ENCODE data around the gene PITRM1.
"Not testable (repeated sequence)": the region's sequence is repeated elsewhere in the genome, so short reads cannot be mapped to it uniquely, and the experiment has no call there.

PITRM1 gene, protein sequence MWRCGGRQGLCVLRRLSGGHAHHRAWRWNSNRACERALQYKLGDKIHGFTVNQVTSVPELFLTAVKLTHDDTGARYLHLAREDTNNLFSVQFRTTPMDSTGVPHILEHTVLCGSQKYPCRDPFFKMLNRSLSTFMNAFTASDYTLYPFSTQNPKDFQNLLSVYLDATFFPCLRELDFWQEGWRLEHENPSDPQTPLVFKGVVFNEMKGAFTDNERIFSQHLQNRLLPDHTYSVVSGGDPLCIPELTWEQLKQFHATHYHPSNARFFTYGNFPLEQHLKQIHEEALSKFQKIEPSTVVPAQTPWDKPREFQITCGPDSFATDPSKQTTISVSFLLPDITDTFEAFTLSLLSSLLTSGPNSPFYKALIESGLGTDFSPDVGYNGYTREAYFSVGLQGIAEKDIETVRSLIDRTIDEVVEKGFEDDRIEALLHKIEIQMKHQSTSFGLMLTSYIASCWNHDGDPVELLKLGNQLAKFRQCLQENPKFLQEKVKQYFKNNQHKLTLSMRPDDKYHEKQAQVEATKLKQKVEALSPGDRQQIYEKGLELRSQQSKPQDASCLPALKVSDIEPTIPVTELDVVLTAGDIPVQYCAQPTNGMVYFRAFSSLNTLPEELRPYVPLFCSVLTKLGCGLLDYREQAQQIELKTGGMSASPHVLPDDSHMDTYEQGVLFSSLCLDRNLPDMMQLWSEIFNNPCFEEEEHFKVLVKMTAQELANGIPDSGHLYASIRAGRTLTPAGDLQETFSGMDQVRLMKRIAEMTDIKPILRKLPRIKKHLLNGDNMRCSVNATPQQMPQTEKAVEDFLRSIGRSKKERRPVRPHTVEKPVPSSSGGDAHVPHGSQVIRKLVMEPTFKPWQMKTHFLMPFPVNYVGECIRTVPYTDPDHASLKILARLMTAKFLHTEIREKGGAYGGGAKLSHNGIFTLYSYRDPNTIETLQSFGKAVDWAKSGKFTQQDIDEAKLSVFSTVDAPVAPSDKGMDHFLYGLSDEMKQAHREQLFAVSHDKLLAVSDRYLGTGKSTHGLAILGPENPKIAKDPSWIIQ

GRCh38 chr10:3172446-3173170, at the start of gene PITRM1:
TSS of gene PITRM1 (minus strand) at chr10:3172782. CDS start at chr10:3172772, 10 bp downstream.
- peak; percentile 86 for DNase-seq

DNA sequence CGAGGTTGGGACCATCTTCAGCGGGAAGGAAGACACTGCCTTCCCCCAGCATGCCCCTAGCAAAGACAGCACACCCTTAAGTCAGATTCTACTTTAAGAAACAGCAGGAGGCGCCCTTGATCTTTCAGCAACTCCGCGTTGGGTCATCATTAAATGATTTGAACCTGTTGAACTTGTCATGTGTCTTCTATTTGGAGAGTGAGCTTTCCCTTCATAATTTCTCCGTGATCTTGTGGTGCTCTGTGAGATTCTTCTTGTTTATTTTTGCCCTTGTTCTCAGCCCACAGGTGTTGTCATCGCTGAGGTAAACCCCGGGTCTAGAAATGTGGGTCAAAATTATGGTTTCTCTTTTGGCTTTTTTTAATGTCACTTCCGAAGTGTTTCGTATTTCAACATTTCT, 49.5 kb upstream of the PITRM1 start:
- DNase-seq: no peak

GRCh38 chr10:3221601-3222000, 49.0 kb upstream of the PITRM1 start:
- DNase-seq: not testable (repeated sequence)

DNA sequence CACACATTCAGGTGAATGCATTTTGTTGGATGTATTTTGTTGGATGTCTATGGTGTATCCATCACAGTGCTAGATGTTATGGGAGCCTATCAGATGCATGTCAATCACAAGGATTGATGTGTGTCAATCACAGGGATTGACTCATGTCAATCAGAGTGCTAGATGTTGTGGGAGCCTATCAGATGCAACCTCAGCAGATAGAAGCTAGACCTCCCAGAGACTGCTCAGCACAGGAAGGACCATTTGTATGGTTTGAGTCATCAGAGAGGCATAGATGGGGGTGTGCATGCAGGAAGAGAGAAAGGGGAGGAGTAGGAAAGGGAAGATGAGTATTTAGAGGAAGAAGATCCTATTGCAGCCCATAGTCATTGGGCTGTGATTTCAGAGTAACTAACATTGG, 48.3 kb upstream of the PITRM1 start:
- no peak for DNase-seq

DNA sequence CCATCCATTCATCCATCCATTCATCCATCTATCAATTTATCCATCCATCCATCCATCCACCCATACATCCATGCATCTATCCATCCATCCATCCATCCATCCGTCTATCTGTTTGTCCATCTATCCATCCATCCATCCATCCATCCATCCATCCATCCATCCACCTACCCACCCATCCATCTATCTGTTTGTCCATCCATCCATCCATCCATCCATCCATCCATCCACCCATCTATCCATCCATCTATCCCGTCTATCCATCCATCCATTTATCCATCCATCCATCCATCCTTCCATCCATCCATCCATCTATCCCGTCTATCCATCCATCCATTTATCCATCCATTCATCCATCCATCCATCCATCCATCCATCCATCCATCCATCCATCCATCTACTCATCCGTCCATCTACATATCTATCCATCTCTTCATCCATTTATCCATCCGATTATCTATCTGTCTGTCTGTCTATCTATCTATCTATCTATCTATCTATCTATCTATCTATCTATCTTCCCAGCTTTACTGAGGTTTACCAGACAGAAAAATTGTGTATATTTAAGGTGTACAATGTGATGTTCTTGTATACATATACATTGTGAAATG, 46.5 kb upstream of the PITRM1 start:
- DNase-seq: not testable (repeated sequence)

- no peak for DNase-seq
Observed at GRCh38 chr10:3217853-3218252, 45.3 kb upstream of the PITRM1 start.

DNA sequence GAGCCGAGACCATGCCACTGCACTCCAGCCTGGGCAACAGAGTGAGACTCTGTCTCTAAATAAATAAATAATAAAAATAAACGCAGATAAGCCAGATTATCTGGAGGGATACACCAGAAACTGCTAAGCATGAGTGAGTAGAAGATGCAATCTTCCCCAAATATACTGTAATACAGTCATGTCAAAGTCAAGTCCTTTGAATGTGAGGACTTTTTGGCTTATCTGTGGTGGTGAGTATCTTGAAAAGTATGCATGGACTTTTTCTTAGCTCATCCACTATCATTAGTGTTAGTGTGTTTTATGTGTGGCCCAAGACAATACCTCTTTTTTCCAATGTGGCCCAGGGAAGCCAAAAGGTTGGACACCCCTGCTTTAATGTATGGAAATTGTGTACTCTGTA, 44.7 kb upstream of the PITRM1 start:
- DNase-seq: no peak

DNA sequence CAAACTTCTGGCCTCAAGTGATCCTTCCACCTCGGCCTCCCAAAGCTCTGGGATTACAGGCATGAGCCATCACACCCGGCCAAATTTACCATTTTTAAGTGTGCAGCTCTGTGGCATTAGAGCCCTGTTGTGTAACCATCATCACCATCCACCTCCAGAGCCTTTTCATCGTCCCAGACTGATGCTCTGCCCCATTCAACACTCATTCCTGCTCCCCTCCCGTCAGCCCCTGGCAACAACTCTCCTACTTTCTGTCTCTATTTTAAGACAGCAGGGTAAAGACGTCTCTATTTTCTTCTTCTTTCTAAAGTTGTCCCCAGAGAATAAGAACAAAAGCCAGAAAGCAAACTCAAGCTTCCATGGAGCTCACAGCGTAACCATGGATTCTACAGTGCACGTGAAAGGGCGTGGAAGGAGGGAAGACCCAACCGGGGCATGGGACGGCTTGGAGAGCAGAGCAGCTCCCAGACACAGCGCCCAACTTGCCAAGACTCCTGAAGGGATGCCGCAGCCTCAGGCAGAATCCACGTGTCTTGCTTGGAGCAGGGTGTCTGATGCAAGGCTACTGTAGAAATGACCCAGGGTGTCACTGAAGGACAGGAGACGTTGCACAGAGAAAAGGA, 42.7 kb upstream of the PITRM1 start:
- DNase-seq: no peak

DNA sequence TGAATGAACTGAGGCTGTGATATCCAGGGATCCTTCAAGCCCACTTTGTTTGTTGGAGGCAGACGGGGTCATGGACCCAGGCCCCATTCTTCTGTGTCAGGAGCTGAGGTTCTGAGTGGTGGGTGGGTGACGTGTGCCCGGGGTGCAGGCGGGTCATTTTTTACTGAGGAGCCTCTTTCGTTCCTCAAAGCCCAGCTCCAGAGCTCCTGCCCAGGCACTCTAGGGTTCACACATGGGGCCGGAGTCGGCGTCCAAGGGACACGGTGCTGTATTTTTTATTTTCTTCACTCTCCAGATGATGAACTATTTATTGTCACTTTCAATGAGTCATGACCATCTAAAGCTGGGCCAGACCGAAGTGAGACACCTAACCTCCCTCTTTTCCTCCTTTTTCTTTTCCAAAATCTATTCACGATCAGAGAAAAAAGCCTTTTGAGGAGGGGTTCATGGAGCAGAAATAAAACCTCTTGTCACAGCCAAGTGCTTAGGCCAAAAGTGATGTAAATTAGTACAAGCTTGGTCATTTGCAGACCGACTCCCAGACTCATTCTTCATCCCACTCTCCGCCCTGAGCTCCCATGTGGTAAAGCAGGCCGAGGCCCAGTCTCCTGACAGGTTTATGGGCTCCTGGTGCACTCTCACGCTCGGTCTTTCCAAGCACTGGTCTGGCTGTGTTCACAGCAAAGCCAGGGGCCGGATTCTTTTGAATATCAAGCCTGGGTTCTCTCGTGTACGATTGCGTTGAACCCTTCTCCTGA, 41.4 kb upstream of the PITRM1 start:
- no peak for DNase-seq

DNA sequence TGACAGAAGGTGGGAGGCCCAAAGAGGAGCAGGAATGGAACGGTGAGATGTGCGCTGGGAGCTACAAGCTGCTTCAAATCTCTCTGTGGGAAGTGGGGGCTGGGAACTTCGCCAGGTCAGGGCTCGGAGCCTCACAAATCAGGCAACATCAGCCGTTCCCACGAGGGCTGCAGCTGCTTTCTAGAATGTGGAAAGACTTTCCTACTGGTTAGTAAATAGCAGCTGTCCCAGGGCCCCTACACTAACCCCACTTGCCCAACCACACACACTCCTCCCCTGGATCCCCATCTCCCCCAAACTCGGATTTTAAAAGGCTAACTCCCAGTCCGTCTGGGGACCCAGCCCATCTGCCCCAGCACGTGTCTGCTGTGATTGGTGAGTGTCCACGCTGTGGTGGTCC, 40.6 kb upstream of the PITRM1 start:
- DNase-seq: no peak

- no peak for DNase-seq
Observed at GRCh38 chr10:3210251-3210877, 37.8 kb upstream of the PITRM1 start.

DNA sequence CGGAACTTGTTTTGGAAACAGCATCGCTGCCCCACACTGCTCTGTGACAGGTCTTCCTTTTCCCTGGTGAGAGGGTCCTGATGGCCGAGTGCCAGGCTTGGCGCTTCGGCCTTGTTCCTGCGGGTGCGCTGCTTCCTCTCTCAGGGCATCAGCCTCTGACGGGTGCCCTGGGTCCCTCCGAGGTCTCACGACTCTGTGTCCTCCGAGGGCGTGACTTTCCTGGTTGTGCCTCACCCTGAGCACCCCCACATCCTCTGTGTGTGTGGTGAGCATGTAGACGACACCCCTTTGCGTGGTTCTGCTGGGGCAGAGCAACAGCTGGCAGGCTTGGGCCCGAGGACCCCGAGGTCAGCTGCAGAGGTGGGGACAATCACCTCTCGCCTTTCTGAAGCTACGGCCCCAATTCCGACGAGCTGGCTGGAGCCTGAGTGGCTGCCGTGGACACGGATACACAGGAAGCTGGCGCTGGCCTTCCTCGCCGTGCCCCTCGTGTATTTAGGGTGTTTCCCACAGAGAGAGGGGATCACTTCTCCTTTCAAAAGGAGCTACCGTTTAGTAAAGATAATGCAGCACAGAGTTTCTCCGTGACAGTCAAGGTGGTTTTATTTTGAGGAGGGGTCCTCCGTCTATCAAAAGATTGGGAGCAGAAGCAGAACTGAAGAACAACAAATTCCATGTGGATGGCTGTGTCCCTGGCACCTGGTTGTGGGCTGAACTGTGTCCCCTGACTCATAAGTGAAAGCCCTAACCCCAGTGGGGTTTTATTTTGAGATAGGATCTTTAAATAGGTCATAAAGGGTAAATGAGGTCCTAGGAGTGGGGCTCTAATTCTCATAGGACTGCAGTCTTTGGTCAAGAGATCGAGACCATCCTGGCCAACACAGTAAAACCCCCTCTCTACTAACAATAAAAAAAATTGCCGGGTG, 36.2 kb upstream of the PITRM1 start:
- DNase-seq: no peak

- DNase-seq: no peak
Observed at GRCh38 chr10:3207351-3207750, 34.8 kb upstream of the PITRM1 start.

GRCh38 chr10:3206511-3207157, 34.1 kb upstream of the PITRM1 start:
- DNase-seq: no peak

- no peak for DNase-seq
Observed at GRCh38 chr10:3203972-3204371, 31.4 kb upstream of the PITRM1 start.

GRCh38 chr10:3203016-3203811, 30.6 kb upstream of the PITRM1 start:
- DNase-seq: no peak

DNA sequence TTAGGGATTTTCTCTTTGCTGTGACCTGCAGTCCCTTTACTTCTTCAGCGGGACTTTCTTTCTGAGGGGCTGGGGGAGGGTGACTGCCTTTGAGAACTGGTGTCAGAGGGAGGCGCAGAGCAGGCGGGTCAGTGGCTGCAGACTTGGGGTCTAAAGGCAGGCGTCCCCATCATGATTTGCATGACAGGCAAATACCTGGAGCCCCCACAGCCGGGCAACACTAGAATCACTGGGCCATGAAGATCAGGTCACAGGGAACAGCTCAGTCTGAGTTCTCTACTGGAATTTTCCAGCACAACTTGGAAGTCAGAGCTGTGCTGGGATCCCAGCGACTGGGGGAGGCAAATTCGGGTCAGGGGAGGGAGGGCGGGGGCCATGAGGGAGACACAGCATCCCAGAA, 29.2 kb upstream of the PITRM1 start:
- DNase-seq: no peak

DNA sequence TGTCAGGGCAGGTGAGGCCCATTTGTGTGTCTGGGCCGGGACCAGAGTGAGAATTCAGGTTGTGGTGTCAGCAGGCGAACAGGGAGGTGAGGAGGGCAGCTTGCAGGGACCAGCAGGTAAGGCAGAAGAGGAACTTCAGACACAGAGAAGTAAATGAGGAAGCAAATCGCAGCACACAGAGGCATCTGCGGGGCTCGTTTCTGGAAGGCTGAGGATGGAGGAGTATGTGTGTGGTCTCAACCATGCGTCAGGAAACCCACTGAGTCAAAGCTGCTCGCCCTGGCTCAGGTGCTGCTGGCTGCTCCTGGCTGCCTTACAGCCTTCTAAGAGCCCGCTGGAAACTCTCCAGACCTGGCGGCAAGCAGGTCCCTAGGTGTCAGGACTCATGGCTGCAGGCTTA, 26.9 kb upstream of the PITRM1 start:
- DNase-seq: no peak
